HPDE6-E6E7 (cell line): ENCODE measurements around the gene GRK4.
"Not testable (repeated sequence)": the region's sequence is repeated elsewhere in the genome, so short reads cannot be mapped to it uniquely, and the experiment has no call there.

ENCODE experiments used
- DNase-seq: peaks from one replicate; pipeline ENCODE4 v3.0.0; 2011; ENCODE audit warnings: missing footprints; ENCODE audit errors: extremely low spot score

Gene GRK4

DNA sequence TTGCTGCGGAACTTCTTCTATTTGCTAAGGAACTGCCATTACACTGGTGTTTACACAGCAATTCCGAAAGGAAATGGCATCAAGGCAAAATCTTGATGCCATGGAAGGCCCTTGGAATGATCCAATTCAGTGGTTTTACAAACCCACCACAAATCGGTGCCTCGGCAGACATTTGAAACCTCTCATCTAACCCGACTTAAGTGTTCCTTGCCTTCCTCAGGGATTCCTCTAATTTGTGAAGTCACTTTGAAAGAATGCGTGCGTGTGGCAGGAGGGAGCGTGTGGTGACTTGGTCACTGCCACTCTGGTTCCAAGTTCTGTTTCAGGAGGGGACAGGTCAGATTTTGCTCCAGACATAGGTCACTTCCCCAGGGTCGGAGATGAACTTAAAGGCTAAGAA, 4.9 kb upstream of the GRK4 start:
- no peak for DNase-seq

DNA sequence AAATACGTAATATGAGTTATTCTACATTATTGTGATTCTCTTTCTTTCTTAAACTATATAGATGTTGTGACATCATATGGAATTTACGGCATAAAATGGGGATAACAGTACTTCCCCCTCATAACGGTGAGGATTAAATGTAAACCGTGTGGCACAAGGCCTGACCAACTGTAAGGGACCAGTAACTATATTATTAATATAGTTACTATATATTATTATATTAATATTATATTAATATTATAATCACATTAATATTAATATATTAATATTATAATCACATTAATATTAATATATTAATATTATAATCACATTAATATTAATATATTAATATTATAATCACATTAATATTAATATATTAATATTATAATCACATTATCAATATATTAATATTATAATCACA, 2.9 kb upstream of the GRK4 start:
- not testable (repeated sequence) for DNase-seq

GRCh38 chr4:2961421-2961810, 2.0 kb upstream of the GRK4 start:
- no peak for DNase-seq

- DNase-seq = no peak
Observed at GRCh38 chr4:2961811-2962441, 1.4 kb upstream of the GRK4 start.

- no peak for DNase-seq
Observed at GRCh38 chr4:2962614-2963174, 677 bp upstream of the GRK4 start.

DNA sequence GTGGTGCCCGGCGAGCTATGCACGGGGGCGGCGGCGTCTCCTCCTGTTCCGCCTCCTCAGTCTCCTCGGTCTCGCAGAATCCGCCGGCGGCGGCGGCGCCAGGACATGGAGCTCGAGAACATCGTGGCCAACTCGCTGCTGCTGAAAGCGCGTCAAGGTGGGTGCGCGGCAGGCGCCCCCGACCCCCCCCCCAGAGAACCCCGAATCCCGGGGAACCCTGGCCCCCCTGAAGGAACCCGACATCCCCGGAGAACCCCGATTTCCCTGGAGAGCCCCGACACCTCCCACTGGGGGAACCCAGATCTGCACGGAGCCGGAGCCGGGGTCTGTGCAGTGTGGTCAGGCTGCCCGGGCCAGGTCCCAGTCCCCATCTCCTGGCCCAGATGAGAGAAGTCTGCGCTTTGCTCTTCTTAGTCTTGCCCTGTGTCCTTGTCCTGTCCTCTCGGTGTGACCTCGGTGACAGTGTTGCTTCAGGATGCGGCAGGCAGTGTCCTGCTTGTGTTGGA, 648 bp downstream of the GRK4 start:
- DNase-seq = no peak

DNA sequence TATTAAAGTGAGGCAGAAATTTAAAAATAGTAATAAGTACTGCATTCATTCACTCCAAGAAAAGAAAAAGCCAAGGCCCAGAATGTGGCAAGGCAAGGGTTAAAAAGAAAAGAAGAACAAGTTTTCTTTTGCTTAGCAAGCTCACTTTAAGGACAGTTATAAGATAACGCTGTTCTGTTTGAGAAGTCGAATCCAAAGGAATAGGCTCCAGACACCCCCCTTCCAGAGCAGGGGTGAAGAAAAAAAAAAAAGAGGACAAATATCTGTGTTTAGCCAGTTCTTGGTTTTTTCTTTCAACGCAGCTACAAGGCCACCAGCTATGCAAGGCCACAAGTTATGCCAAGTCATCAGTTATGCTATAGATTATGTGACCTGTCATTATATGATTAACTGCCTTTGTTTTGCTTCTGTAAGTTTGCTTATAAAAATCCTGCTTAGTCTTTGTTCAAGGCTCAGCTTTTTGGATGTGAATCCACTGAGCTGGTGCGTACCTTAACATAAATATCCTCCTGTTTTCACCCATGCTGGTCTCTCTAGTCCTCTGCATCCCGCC, 1.4 kb downstream of the GRK4 start:
- no peak for DNase-seq

DNA sequence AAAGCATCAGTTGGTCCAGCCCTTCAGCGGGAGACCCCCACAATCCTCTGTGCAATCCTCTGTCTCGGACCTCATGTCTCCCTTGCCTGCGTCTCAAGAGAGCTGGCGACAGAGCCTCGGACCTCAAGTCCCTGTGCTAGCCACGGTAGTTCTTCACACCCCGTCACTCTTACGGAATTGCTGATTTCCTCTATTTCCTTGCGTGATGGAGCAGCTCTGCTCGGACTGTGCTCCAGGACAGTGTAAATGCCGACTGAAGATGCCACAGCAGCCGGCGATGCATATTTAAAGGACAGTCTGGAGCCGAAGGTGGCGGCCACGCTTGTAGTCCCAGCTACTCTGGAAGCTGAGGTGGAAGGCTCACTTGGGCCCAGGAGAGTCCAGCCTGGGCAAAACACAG, 1.9 kb downstream of the GRK4 start:
- no peak for DNase-seq

GRCh38 chr4:2968381-2968780, 5.0 kb downstream of the GRK4 start:
- no peak for DNase-seq

GRCh38 chr4:2971275-2971674, 7.9 kb downstream of the GRK4 start:
- no peak for DNase-seq

GRCh38 chr4:2977211-2978088, 14.1 kb downstream of the GRK4 start:
- peak; percentile 38 for DNase-seq

DNA sequence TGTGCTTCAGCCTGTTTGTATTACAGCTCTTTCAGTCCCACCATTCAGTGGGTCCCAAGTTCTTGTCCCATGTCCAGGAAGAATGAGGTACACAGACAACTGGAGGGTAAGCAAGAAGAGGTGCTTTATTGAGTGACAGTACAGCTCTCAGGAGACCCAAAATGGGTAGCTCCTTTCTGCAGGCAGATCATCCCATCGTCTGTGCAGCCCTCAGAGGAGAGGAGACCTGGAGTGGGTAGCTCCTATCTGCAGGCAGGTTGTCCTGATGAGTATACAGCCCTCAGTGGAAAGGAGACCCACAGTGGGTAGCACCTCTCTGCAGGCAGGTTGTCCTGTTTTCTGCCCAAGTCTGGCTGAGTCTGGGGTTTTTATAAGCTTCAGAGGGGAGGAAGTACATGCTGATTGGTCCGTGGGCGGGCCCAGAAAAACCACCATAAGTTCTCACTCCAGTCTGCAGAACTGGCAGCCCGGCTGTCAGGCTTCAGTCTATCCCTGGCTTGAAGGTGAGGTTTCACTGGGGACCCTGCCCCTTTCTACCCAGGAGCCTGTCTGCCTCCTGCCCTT, 18.0 kb downstream of the GRK4 start:
- no peak for DNase-seq

DNA sequence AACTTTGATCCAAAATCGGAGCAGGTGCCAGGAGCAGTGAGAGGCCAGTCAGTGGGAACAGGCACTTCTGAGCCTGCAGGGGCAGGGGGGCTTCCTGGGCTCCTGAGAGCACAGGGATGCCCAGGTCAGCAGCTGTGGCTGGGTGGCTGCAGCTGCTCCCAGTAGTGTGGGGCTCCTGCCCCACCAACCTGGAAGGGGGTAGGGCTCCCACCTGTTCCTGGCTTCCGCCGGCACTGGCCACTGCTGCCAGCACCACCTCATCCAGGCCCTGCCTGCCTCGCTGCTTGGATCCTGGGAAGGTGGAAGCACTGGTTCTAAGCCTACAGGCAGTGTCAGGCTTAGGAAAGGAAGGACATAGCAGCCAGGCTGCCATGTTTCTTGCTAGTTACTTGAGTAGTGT, 18.6 kb downstream of the GRK4 start:
- no peak for DNase-seq

DNA sequence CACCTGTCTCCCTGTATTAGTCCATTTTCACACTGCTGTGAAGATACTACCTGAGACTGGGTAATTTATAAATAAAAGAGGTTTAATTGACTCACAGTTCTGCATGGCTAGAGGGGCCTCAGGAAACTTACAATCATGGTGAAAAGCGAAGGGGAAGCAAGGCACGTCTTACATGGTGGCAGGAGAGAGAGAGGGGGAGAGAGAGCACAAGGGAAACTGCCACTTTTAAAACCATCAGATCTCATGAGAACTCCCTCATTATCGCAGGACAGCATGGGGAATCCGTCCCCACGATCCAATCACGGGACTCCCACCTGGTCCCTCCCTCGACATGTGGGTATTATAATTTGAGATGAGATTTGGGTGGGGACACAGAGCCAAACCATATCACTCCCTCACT, 20.3 kb downstream of the GRK4 start:
- DNase-seq = not testable (repeated sequence)

GRCh38 chr4:2991243-2991642, 27.9 kb downstream of the GRK4 start:
- no peak for DNase-seq

GRCh38 chr4:2994917-2995316, 31.5 kb downstream of the GRK4 start:
- DNase-seq = no peak

DNA sequence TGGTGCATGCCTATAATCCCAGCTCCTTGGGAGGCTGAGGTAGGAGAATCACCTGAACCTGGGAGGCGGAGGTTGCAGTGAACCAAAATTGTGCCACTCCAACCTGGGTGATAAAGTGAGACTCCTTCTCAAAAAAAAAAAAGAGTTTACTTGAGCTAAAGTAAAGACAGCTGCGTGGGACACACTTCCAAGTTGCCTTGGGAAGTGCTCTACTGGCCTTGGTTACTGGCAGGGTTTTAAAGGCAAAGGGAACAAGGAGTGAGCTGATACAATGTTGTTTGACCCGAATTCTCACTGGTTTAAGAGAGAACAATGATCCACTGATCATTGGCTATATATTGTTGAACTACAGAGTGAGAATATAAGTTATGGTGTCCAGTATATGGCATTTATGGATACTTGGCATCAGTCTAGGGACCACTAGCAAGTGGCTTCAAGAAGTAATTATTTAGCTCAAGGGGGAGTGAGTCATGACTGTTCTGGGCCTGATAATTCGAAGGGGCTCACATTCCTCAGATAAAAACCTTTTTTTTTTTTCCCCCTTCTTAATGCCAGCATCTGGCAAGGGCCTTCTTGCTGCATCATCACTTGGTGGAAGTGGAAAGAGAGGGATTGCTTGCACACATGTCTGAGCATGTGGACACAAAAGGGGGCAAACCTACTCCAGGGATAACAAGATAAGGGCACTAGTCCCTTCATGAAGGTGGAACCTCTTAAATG, 32.3 kb downstream of the GRK4 start:
- no peak for DNase-seq

DNA sequence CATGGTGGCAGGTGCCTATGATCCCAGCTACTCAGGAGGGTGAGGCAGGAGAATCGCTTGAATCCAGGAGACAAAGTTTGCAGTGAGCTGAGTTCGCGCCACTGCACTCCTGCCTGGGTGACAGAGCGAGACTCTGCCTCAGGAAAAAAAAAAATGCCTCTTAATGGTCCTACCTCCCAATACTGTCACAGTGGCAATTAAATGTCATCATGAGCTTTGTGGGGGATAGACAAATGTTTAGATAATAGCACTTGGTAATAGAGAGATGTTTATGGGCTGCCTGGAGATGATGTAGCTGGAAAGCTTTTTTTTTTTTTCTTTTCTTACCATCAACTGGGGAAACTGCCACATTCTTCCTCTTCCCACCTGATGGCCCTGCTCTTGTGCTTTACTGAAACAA, 33.0 kb downstream of the GRK4 start:
- no peak for DNase-seq

- no peak for DNase-seq
Observed at GRCh38 chr4:3007724-3008123, 44.4 kb downstream of the GRK4 start.

- DNase-seq = peak; percentile 51
Observed at GRCh38 chr4:3009422-3009821, 46.1 kb downstream of the GRK4 start.

- DNase-seq = peak; percentile 50
Observed at GRCh38 chr4:3010577-3010976, 47.2 kb downstream of the GRK4 start.

GRCh38 chr4:3010998-3011397, 47.6 kb downstream of the GRK4 start:
- DNase-seq = no peak
